B cell (primary cell): Measurements from ENCODE around the gene ATP8A2. TPM values are rescaled to one million over a fixed set of nuclear protein-coding genes. Genes with fewer than 3 reads are reported as not detected.

Experiments used
- ATAC-seq: fragments of 200-7000 bp; cut with Tn5 transposase; one replicate; pipeline ENCODE4 v1.10.0; 2021; ENCODE audit warnings: low read depth, mild to moderate bottlenecking, moderate number of reproducible peaks, moderate library complexity
- CTCF ChIA-PET: fragments of 350-600 bp; sonication (Branson Sonifier 250); formaldehyde crosslinking; loops from one replicate; lab custom pipeline; 2021; ENCODE audit warnings: antibody characterized with exemption, inconsistent platforms; lab: Charles Lee
- POLR2A ChIA-PET: fragments of 350-600 bp; sonication (Branson Sonifier 250); formaldehyde crosslinking; loops from one replicate; lab custom pipeline; 2021; ENCODE audit warnings: antibody characterized with exemption; lab: Charles Lee
- DNase-seq: peaks from one replicate; pipeline ENCODE4 v3.0.0; 2013
- H2AFZ ChIP-seq: 2 replicates; pipeline ENCODE4 v1.6.1; 2012; ENCODE audit warnings: mild to moderate bottlenecking, low read depth, low read length; ENCODE audit not compliant: insufficient read depth, poor library complexity, severe bottlenecking
- H3K27ac ChIP-seq, 2 donors: 1 replicate in 1 of 2; 2 replicates in 1 of 2; pipeline ENCODE4 v1.5.1; 2012 to 2013; ENCODE audit warnings: low read length in 2 of 2, mild to moderate bottlenecking in 2 of 2, moderate library complexity in 1 of 2
- H3K27me3 ChIP-seq, 4 experiments: fragments of 200-600 bp in 1 of 4; sonication (generic) in 1 of 4; replicated peaks in 1 of 4; 1 replicate in 2 of 4; 2 replicates in 2 of 4; pipeline versions ENCODE4 v1.6.1 to v1.7.0; 2013 to 2016; ENCODE audit warnings: low read length in 3 of 4, mild to moderate bottlenecking in 2 of 4, mixed read lengths in 1 of 4, moderate library complexity in 1 of 4; ENCODE audit not compliant: insufficient read depth in 4 of 4, control insufficient read depth in 3 of 4; ENCODE audit errors: control extremely low read depth in 1 of 4
- H3K36me3 ChIP-seq, 2 experiments: replicated peaks in 1 of 2; 1 replicate in 1 of 2; 2 replicates in 1 of 2; pipeline versions ENCODE4 v1.6.1 to v1.7.1; 2013; ENCODE audit warnings: low read length in 1 of 2; ENCODE audit not compliant: insufficient read depth in 2 of 2, control insufficient read depth in 1 of 2; ENCODE audit errors: control extremely low read depth in 1 of 2, extremely low read depth in 1 of 2
- H3K4me1 ChIP-seq, 2 donors: fragments of 200-600 bp in 1 of 2; sonication (generic) in 1 of 2; 1 replicate in 1 of 2; 2 replicates in 1 of 2; pipeline versions ENCODE4 v1.5.1 to v1.6.1; 2013 to 2017; ENCODE audit warnings: low read length in 2 of 2; ENCODE audit not compliant: control insufficient read depth in 2 of 2, insufficient read depth in 2 of 2
- H3K4me2 ChIP-seq: replicated peaks from 2 replicates; pipeline ENCODE3; 2012; ENCODE audit warnings: mild to moderate bottlenecking, low read depth, low read length; ENCODE audit not compliant: poor library complexity, severe bottlenecking
- H3K4me3 ChIP-seq, 5 experiments: fragments of 200-600 bp in 1 of 5; sonication (generic) in 1 of 5; 1 replicate in 3 of 5; 2 replicates in 2 of 5; pipeline versions ENCODE4 v1.5.1 to v1.7.0; 2011 to 2016; ENCODE audit warnings: low read length in 4 of 5, mild to moderate bottlenecking in 4 of 5, low read depth in 2 of 5, control low read depth in 1 of 5, moderate library complexity in 1 of 5; ENCODE audit not compliant: insufficient read depth in 1 of 5; ENCODE audit errors: control extremely low read depth in 1 of 5, extremely low read depth in 1 of 5
- H3K79me2 ChIP-seq: fragments of 200-600 bp; sonication (generic); one replicate; pipeline ENCODE4 v1.6.0; 2016; ENCODE audit warnings: low read length; ENCODE audit not compliant: control insufficient read depth, insufficient read depth
- H3K9ac ChIP-seq: fragments of 200-600 bp; sonication (generic); 2 replicates; pipeline ENCODE4 v1.6.1; 2017; ENCODE audit warnings: mild to moderate bottlenecking, low read length, moderate library complexity
- H3K9me3 ChIP-seq, 3 donors: one replicate each; pipeline versions ENCODE4 v1.6.1 to v1.7.1; 2013; ENCODE audit warnings: low read length in 2 of 3; ENCODE audit not compliant: control insufficient read depth in 2 of 3, insufficient read depth in 1 of 3; ENCODE audit errors: control extremely low read depth in 1 of 3
- H4K20me1 ChIP-seq: 2 replicates; pipeline ENCODE4 v1.6.0; 2012; ENCODE audit warnings: mild to moderate bottlenecking, low read length; ENCODE audit not compliant: insufficient read depth, control insufficient read depth, poor library complexity, severe bottlenecking
- H3K27ac Mint-ChIP-seq: one replicate; pipeline ENCODE4 v1.8.0; 2021; ENCODE audit warnings: mixed read lengths
- H3K27me3 Mint-ChIP-seq: one replicate; pipeline ENCODE4 v1.8.0; 2021; ENCODE audit warnings: mixed read lengths
- H3K4me1 Mint-ChIP-seq: one replicate; pipeline ENCODE4 v1.8.0; 2021; ENCODE audit warnings: mixed read lengths
- H3K4me3 Mint-ChIP-seq: one replicate; pipeline ENCODE4 v1.8.0; 2021; ENCODE audit warnings: mixed read lengths
- H3K9me3 Mint-ChIP-seq: one replicate; pipeline ENCODE4 v1.8.0; 2022; ENCODE audit warnings: mixed read lengths; ENCODE audit not compliant: insufficient read depth
- CTCF ChIP-seq: fragments of 200-600 bp; IDR thresholded peaks from one replicate; pipeline ENCODE4 v1.8.0; 2022; ENCODE audit warnings: antibody characterized with exemption, mild to moderate bottlenecking
- EZH2 ChIP-seq: IDR thresholded peaks from 2 replicates; pipeline ENCODE4 v1.6.1; 2012; ENCODE audit warnings: borderline replicate concordance, low read depth, mild to moderate bottlenecking, moderate library complexity, low read length; ENCODE audit not compliant: insufficient read depth, poor library complexity, severe bottlenecking
- WGBS: methylation state at CpG from one replicate; pipeline ENCODE4 v1.1.5; 2013; ENCODE audit warnings: missing lambda C conversion rate; ENCODE audit not compliant: insufficient coverage; 5-methylcytosine and 5-hydroxymethylcytosine counted together
- intact Hi-C: fragments of 100-400 bp; cut with micrococcal nuclease; formaldehyde crosslinking; loops from one replicate; pipeline ENCODE4 v1.10.0; 2022
- polyA plus RNA-seq: library from polyadenylated mRNA; depleted of rRNA; stranded (reverse); fragments of >200 nt; gene quantifications from 2 replicates; pipeline ENCODE4 v1.2.3, GENCODE V29; 2012
- total RNA-seq, 2 donors: library from RNA; stranded (reverse); fragments of 120-200 nt in 1 of 2; gene quantifications; 1 replicate in 1 of 2; 2 replicates in 1 of 2; pipeline versions ENCODE4 v1.2.3 to v1.2.4, GENCODE V29; 2013 to 2022

The ATP8A2 gene
- total and polyA plus RNA-seq, 2 donors (not counting 1 experiment from before 2014, with no cell fraction given), result not detected

GRCh38 chr13:25761041-25761440, 389.3 kb downstream of the ATP8A2 start:
- no peaks in the 10 kb centered on the region for H3K4me1 Mint-ChIP-seq
- CTCF ChIA-PET, result no interaction called here
- WGBS, result 67% methylated on average over 1 of the region's 3 CpGs

GRCh38 chr13:25762281-25762680, 390.5 kb downstream of the ATP8A2 start:
- Histone ChIP-seq H3K36me3 (no peaks in the 10 kb centered on the region), H3K27me3 (no peaks in the 10 kb centered on the region), H3K79me2 (no peaks in the 10 kb centered on the region), H3K4me2 (no peak overlapping the region), H3K9me3 (no peaks in the 10 kb centered on the region), H2AFZ (no peak overlapping the region), H3K4me3 (no peak overlapping the region), H3K9ac (no peak overlapping the region), H3K27ac (no peak overlapping the region), H4K20me1 (no peaks in the 10 kb centered on the region), H3K4me1 (no peaks in the 10 kb centered on the region)
- 67% methylated on average over 2 of the region's 2 CpGs for WGBS
- DNase-seq (no peak), ATAC-seq (no peak)
- Mint-ChIP-seq H3K27me3 (peaks cover 2% of the 10 kb centered on the region), H3K27ac (no peak overlapping the region), H3K9me3 (no peaks in the 10 kb centered on the region), H3K4me3 (no peak overlapping the region), H3K4me1 (no peaks in the 10 kb centered on the region)
- ChIA-PET CTCF (no interaction called here), POLR2A (no interaction called here)
- no peak for TF ChIP-seq EZH2
- no peak for TF ChIP-seq CTCF
- intact Hi-C loops, result no loop called here

More at GRCh38 chr13:25761041-25761440, 389.3 kb downstream of the ATP8A2 start:
- Mint-ChIP-seq H3K4me3 (no peak overlapping the region), H3K27me3 (peaks cover 10% of the 10 kb centered on the region), H3K9me3 (no peaks in the 10 kb centered on the region), H3K27ac (no peak overlapping the region)
- DNase-seq (no peak), ATAC-seq (no peak)
- intact Hi-C loops, result no loop called here
- Histone ChIP-seq H3K9ac (no peak overlapping the region), H4K20me1 (no peaks in the 10 kb centered on the region), H3K4me2 (no peak overlapping the region), H3K27ac (no peak overlapping the region), H3K27me3 (no peaks in the 10 kb centered on the region), H2AFZ (no peak overlapping the region), H3K79me2 (no peaks in the 10 kb centered on the region), H3K4me1 (no peaks in the 10 kb centered on the region), H3K9me3 (no peaks in the 10 kb centered on the region), H3K4me3 (no peak overlapping the region), H3K36me3 (no peaks in the 10 kb centered on the region)
- POLR2A ChIA-PET, result no interaction called here
- TF ChIP-seq CTCF (no peak), EZH2 (no peak)
